Measurements from ENCODE around the gene ZNF474.

The ZNF474 gene

GRCh38 chr5:122149321-122150090, 20.2 kb downstream of the ZNF474 start:
- no peak overlapping the region for H3K27ac ChIP-seq
- TF ChIP-seq CTCF (conservative IDR thresholded peaks at IDR 0.05) = no peak

GRCh38 chr5:122150215-122150614, 20.9 kb downstream of the ZNF474 start:
- TF ChIP-seq CTCF (conservative IDR thresholded peaks at IDR 0.05) = no peak
- H3K27ac ChIP-seq = no peak overlapping the region

- H3K27ac ChIP-seq = no peak overlapping the region
- TF ChIP-seq CTCF (conservative IDR thresholded peaks at IDR 0.05) = no peak
These were observed 22.3 kb downstream of the ZNF474 start for GRCh38 chr5:122151640-122152039.

- H3K27ac ChIP-seq = no peak overlapping the region
- TF ChIP-seq CTCF (conservative IDR thresholded peaks at IDR 0.05) = no peak
These were observed 23.0 kb downstream of the ZNF474 start for GRCh38 chr5:122152266-122152900.

- no peak for TF ChIP-seq CTCF (conservative IDR thresholded peaks at IDR 0.05)
These were observed 23.9 kb downstream of the ZNF474 start for GRCh38 chr5:122153230-122153629.

GRCh38 chr5:122153774-122154173, 24.4 kb downstream of the ZNF474 start:
- TF ChIP-seq CTCF (conservative IDR thresholded peaks at IDR 0.05) = no peak
- no peak overlapping the region for H3K27ac ChIP-seq

More at GRCh38 chr5:122153230-122153629, 23.9 kb downstream of the ZNF474 start:
- no peak overlapping the region for H3K27ac ChIP-seq

- H3K27ac ChIP-seq = no peak overlapping the region
- no peak for TF ChIP-seq CTCF (conservative IDR thresholded peaks at IDR 0.05)
These were observed 25.1 kb downstream of the ZNF474 start for GRCh38 chr5:122154491-122154890.

All from VCaP (cell line).